HepG2 (cell line): Measurements from ENCODE around the gene ZBTB25. TPM values are rescaled to one million over a fixed set of nuclear protein-coding genes. Genes with fewer than 3 reads are reported as not detected.

Experiments used
- ATAC-seq: fragments of 200-7000 bp; cut with Tn5 transposase; 3 replicates; pipeline ENCODE4 v1.9.1; 2020; ENCODE audit warnings: mild to moderate bottlenecking, moderate library complexity
- BruUV-seq: library from RNA; stranded (reverse); fragments of 400-500 nt; replicated peaks from 2 replicates; lab custom pipeline; 2021; lab: Mats Ljungman, UMichigan
- CTCF ChIA-PET: fragments of 300-600 bp; formaldehyde crosslinking; extraction: SDS; loops from one replicate; lab custom pipeline; 2021; ENCODE audit warnings: low total read pairs, inconsistent platforms, low intra/inter-chr PET ratio; lab: Yijun Ruan, JAX
- POLR2A ChIA-PET: fragments of 350-600 bp; sonication (Branson Sonifier 250); formaldehyde crosslinking; loops from one replicate; lab custom pipeline; 2020; ENCODE audit warnings: antibody characterized with exemption, inconsistent platforms; lab: Yijun Ruan, JAX
- DNase-seq: peaks from one replicate; pipeline ENCODE4 v3.0.0-alpha.2; 2015; ENCODE audit warnings: low spot score
- FAIRE-seq: peaks from 3 replicates; lab custom pipeline; 2011; peaks lifted over from hg19 to GRCh38; lab: Jason Lieb, UNC
- H2AFZ ChIP-seq: one replicate; pipeline ENCODE4 v1.6.1; 2011; ENCODE audit warnings: low read length, inconsistent platforms
- H3K27ac ChIP-seq: fragments of 300-600 bp; 3 replicates; pipeline ENCODE4 v1.8.0; 2011; ENCODE audit warnings: mixed run types, mild to moderate bottlenecking, mixed read lengths, low read length, inconsistent platforms; ENCODE audit not compliant: insufficient read depth; ENCODE audit errors: extremely low read length
- H3K27me3 ChIP-seq, 2 experiments: fragments of 200-600 bp in 1 of 2; 2 replicates in 1 of 2; 3 replicates in 1 of 2; pipeline versions ENCODE4 v1.6.0 to v1.8.0; 2011; ENCODE audit warnings: low read length in 2 of 2, mild to moderate bottlenecking in 2 of 2, moderate library complexity in 2 of 2, inconsistent platforms in 1 of 2; ENCODE audit not compliant: insufficient read depth in 2 of 2, control insufficient read depth in 1 of 2
- H3K36me3 ChIP-seq, 2 experiments: fragments of 200-600 bp in 1 of 2; replicated peaks in 1 of 2; 2 replicates in 1 of 2; 3 replicates in 1 of 2; pipeline versions ENCODE4 v1.5.1 to v1.8.0; 2011; ENCODE audit warnings: low read length in 2 of 2, inconsistent platforms in 1 of 2; ENCODE audit not compliant: insufficient read depth in 2 of 2, control insufficient read depth in 1 of 2
- H3K4me1 ChIP-seq: 2 replicates; pipeline ENCODE4 v1.5.1; 2012; ENCODE audit warnings: low read length, inconsistent platforms; ENCODE audit not compliant: insufficient read depth
- H3K4me2 ChIP-seq: 2 replicates; pipeline ENCODE4 v1.6.0; 2011; ENCODE audit warnings: low read depth, low read length, inconsistent platforms
- H3K4me3 ChIP-seq, 3 experiments: fragments of 200-600 bp in 1 of 3; sonication (generic), shearing (Covaris generic) in 1 of 3; replicated peaks in 1 of 3; 2 replicates each; pipeline ENCODE4 v1.5.1; 2011 to 2016; ENCODE audit warnings: low read length in 3 of 3, inconsistent platforms in 2 of 3, low read depth in 2 of 3, mild to moderate bottlenecking in 2 of 3, control low read depth in 1 of 3, mixed read lengths in 1 of 3; ENCODE audit not compliant: insufficient read depth in 1 of 3
- H3K79me2 ChIP-seq: one replicate; pipeline ENCODE4 v1.6.1; 2011; ENCODE audit warnings: low read length, inconsistent platforms; ENCODE audit not compliant: insufficient read depth
- H3K9ac ChIP-seq: 2 replicates; pipeline ENCODE4 v1.6.0; 2011; ENCODE audit warnings: mild to moderate bottlenecking, low read depth, low read length, inconsistent platforms; ENCODE audit not compliant: insufficient read depth
- H3K9me3 ChIP-seq: 2 replicates; pipeline ENCODE4 v1.5.1; 2012; ENCODE audit warnings: mild to moderate bottlenecking, low read length
- H4K20me1 ChIP-seq: 2 replicates; pipeline ENCODE4 v1.6.0; 2011; ENCODE audit warnings: inconsistent platforms, mild to moderate bottlenecking, low read length, moderate library complexity; ENCODE audit not compliant: insufficient read depth
- ADNP ChIP-seq: sonication (generic); formaldehyde crosslinking; IDR thresholded peaks from 2 replicates; pipeline ENCODE4 v1.4.0; 2020; ENCODE audit warnings: missing genetic modification reagents
- KAT8 ChIP-seq: IDR thresholded peaks from 2 replicates; pipeline ENCODE4 v1.6.1; 2016; ENCODE audit warnings: missing genetic modification reagents, missing compliant biosample characterization
- KLF16 ChIP-seq, 2 experiments: sonication (generic) in 1 of 2; formaldehyde crosslinking in 1 of 2; IDR thresholded peaks; 2 replicates each; pipeline versions ENCODE4 v1.6.1 to v1.8.0; 2016 to 2023; ENCODE audit warnings: missing genetic modification reagents in 2 of 2, missing compliant biosample characterization in 1 of 2
- MTA3 ChIP-seq: sonication (generic); formaldehyde crosslinking; IDR thresholded peaks from 2 replicates; pipeline ENCODE4 v1.4.0; 2020; ENCODE audit warnings: missing genetic modification reagents
- RFXAP ChIP-seq: sonication (generic); formaldehyde crosslinking; IDR thresholded peaks from 2 replicates; pipeline ENCODE4 v1.4.0; 2020; ENCODE audit warnings: missing genetic modification reagents, borderline replicate concordance
- TBL1XR1 ChIP-seq: fragments of 150-350 bp; IDR thresholded peaks from 2 replicates; pipeline ENCODE4 v1.6.1; 2014; ENCODE audit warnings: borderline replicate concordance, low read length; ENCODE audit not compliant: partially characterized antibody
- TFE3 ChIP-seq: IDR thresholded peaks from 2 replicates; pipeline ENCODE4 v1.6.1; 2016
- THAP7 ChIP-seq: sonication (generic); formaldehyde crosslinking; IDR thresholded peaks from 2 replicates; pipeline ENCODE4 v1.8.1; 2023; ENCODE audit warnings: mild to moderate bottlenecking, missing genetic modification reagents
- ZBTB20 ChIP-seq: sonication (generic); formaldehyde crosslinking; IDR thresholded peaks from 2 replicates; pipeline ENCODE4 v1.8.1; 2023; ENCODE audit warnings: missing genetic modification reagents, low read depth, mild to moderate bottlenecking, borderline replicate concordance
- ZC3H13 ChIP-seq: sonication (generic); formaldehyde crosslinking; IDR thresholded peaks from 2 replicates; pipeline ENCODE4 v1.8.1; 2023; ENCODE audit warnings: mild to moderate bottlenecking, missing genetic modification reagents, moderate library complexity
- ZNF441 ChIP-seq: sonication (generic); formaldehyde crosslinking; IDR thresholded peaks from 2 replicates; pipeline ENCODE4 v1.7.0; 2021; ENCODE audit warnings: missing genetic modification reagents, borderline replicate concordance
- ZZZ3 ChIP-seq: sonication (generic); formaldehyde crosslinking; IDR thresholded peaks from 2 replicates; pipeline ENCODE4 v1.4.0; 2020; ENCODE audit warnings: missing genetic modification reagents, mild to moderate bottlenecking, borderline replicate concordance
- WGBS: methylation state at CpG from one replicate; pipeline ENCODE4 v1.1.6; 2017; ENCODE audit warnings: low lambda C conversion rate; 5-methylcytosine and 5-hydroxymethylcytosine counted together
- in situ Hi-C: cut with HindIII; loops from 2 replicates; pipeline ENCODE4 v1.10.0; 2017; ENCODE audit warnings: low pct_unique_long_range_greater_than_20kb; ENCODE audit not compliant: extremely low pct_ligation_motif_present
- intact Hi-C: fragments of 100-400 bp; cut with micrococcal nuclease; formaldehyde crosslinking; loops from one replicate; pipeline ENCODE4 v1.10.0; 2022; ENCODE audit not compliant: unreplicated experiment
- polyA plus RNA-seq, 8 experiments: library from polyadenylated mRNA; depleted of rRNA in 3 of 8; stranded (reverse) in 7 of 8; unstranded in 1 of 8; fragments of >200 nt; fragmentation: Illumina TruSeq in 4 of 8; extraction: Trizol in 4 of 8; gene quantifications; 2 replicates each; pipeline versions ENCODE4 v1.2.1 to v1.2.3, GENCODE V29; 2011 to 2016; ENCODE audit warnings: low read depth in 4 of 8, missing spikeins in 1 of 8, mixed read lengths in 1 of 8; ENCODE audit not compliant: insufficient read depth in 1 of 8
- total RNA-seq, 5 experiments: library from RNA; depleted of rRNA; stranded (reverse); fragments of >200 nt; fragmentation: Illumina TruSeq; extraction: Trizol; gene quantifications; 2 replicates each; pipeline ENCODE4 v1.2.3, GENCODE V29; 2016; ENCODE audit warnings: low read depth in 1 of 5
- TF ChIP-seq, protein P1 (sequence below): sonication (generic); formaldehyde crosslinking; IDR thresholded peaks from 2 replicates; pipeline ENCODE4 v1.4.0; 2020; ENCODE audit warnings: missing genetic modification reagents, borderline replicate concordance
- TF ChIP-seq, protein P2 (sequence below): sonication (generic); formaldehyde crosslinking; IDR thresholded peaks from 2 replicates; pipeline ENCODE4 v1.8.0; 2022; ENCODE audit warnings: missing genetic modification reagents, mild to moderate bottlenecking, moderate library complexity, borderline replicate concordance
- TF ChIP-seq, protein P3 (sequence below): sonication (generic); formaldehyde crosslinking; IDR thresholded peaks from 2 replicates; pipeline ENCODE4 v1.5.1; 2020; ENCODE audit warnings: mild to moderate bottlenecking, missing genetic modification reagents, borderline replicate concordance

Gene ZBTB25
- total and polyA plus RNA-seq, 2 of the 13 experiments (the other 11 are each of a cell fraction or from before 2014, with no cell fraction given), result 3.5 to 7.6 TPM

DNA sequence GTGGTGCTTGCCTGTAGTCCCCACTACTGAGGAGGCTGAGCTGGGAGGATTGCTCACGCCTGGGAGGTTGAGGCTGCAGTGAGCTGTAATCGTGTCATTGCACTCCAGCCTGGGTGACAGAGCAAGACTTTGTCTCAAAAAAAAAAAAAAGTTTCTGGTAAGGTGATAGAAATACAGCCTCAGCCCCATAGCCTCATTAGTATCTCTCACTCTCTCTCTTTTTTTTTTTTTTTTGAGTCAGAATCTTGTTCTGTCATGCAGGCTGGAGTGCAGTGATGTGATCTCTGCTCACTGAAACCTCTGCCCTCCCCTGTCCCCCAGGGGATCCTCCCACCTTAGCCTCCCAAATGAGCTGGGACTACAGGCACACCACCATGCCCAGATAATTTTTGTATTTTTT lies 96.3 kb downstream of the ZBTB25 start:
- Histone ChIP-seq H2AFZ (no peak overlapping the region), H3K27me3 (no peaks in the 10 kb centered on the region), H4K20me1 (no peaks in the 10 kb centered on the region; the same call in 1 of the 2 replicates), H3K9me3 (no peaks in the 10 kb centered on the region), H3K9ac (no peak overlapping the region), H3K4me3 (no peak overlapping the region), H3K79me2 (peaks cover 15% of the 10 kb centered on the region), H3K27ac (no peak overlapping the region), H3K36me3 (peaks cover 10 to 49% of the 10 kb centered on the region in 2 experiments; a peak in 4 of 5 replicates), H3K4me2 (no peak overlapping the region), H3K4me1 (peaks cover 14% of the 10 kb centered on the region)
- intact Hi-C loops, result no loop called here
- no peak for FAIRE-seq
- no peak for DNase-seq
- in situ Hi-C loops, result no loop called here
- no TSS peak for BruUV-seq
- ChIA-PET POLR2A (no interaction called here), CTCF (no interaction called here)
- 100% methylated on average over 2 of the region's 2 CpGs for WGBS
- ATAC-seq, result no peak
- TF ChIP-seq RFXAP (no peak), ZNF441 (CRISPR knock-in tag) (no peak), KAT8 (no peak), ZZZ3 (CRISPR knock-in tag) (no peak), ADNP (no peak), ZBTB20 (no peak), TFE3 (no peak), THAP7 (CRISPR knock-in tag) (no peak), KLF16 (CRISPR knock-in tag; IDR thresholded peaks at IDR 0.05) (no peak), ZC3H13 (CRISPR knock-in tag) (no peak), MTA3 (CRISPR knock-in tag) (no peak), TBL1XR1 (no peak)
- TF ChIP-seq, protein P1, sequence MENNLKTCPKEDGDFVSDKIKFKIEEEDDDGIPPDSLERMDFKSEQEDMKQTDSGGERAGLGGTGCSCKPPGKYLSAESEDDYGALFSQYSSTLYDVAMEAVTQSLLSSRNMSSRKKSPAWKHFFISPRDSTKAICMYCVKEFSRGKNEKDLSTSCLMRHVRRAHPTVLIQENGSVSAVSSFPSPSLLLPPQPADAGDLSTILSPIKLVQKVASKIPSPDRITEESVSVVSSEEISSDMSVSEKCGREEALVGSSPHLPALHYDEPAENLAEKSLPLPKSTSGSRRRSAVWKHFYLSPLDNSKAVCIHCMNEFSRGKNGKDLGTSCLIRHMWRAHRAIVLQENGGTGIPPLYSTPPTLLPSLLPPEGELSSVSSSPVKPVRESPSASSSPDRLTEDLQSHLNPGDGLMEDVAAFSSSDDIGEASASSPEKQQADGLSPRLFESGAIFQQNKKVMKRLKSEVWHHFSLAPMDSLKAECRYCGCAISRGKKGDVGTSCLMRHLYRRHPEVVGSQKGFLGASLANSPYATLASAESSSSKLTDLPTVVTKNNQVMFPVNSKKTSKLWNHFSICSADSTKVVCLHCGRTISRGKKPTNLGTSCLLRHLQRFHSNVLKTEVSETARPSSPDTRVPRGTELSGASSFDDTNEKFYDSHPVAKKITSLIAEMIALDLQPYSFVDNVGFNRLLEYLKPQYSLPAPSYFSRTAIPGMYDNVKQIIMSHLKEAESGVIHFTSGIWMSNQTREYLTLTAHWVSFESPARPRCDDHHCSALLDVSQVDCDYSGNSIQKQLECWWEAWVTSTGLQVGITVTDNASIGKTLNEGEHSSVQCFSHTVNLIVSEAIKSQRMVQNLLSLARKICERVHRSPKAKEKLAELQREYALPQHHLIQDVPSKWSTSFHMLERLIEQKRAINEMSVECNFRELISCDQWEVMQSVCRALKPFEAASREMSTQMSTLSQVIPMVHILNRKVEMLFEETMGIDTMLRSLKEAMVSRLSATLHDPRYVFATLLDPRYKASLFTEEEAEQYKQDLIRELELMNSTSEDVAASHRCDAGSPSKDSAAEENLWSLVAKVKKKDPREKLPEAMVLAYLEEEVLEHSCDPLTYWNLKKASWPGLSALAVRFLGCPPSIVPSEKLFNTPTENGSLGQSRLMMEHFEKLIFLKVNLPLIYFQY (CRISPR knock-in tag), result no peak
- TF ChIP-seq, protein P2, sequence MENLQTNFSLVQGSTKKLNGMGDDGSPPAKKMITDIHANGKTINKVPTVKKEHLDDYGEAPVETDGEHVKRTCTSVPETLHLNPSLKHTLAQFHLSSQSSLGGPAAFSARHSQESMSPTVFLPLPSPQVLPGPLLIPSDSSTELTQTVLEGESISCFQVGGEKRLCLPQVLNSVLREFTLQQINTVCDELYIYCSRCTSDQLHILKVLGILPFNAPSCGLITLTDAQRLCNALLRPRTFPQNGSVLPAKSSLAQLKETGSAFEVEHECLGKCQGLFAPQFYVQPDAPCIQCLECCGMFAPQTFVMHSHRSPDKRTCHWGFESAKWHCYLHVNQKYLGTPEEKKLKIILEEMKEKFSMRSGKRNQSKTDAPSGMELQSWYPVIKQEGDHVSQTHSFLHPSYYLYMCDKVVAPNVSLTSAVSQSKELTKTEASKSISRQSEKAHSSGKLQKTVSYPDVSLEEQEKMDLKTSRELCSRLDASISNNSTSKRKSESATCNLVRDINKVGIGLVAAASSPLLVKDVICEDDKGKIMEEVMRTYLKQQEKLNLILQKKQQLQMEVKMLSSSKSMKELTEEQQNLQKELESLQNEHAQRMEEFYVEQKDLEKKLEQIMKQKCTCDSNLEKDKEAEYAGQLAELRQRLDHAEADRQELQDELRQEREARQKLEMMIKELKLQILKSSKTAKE (CRISPR knock-in tag), result no peak
- TF ChIP-seq, protein P3, sequence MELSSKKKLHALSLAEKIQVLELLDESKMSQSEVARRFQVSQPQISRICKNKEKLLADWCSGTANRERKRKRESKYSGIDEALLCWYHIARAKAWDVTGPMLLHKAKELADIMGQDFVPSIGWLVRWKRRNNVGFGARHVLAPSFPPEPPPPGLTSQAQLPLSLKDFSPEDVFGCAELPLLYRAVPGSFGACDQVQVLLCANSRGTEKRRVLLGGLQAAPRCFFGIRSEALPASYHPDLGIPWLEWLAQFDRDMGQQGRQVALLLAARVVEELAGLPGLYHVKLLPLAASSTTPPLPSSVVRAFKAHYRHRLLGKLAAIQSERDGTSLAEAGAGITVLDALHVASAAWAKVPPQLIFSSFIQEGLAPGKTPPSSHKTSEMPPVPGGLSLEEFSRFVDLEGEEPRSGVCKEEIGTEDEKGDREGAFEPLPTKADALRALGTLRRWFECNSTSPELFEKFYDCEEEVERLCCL, result no peak
